HG03457 (cell line): ENCODE data around the gene KCTD3.

Source experiments
- ATAC-seq: cut with Tn5 transposase; IDR thresholded peaks from one replicate; pipeline ENCODE4 v1.9.1; 2021; ENCODE audit warnings: moderate number of reproducible peaks; ENCODE audit not compliant: unreplicated experiment

Gene KCTD3

GRCh38 chr1:215650446-215651149 lies 83.5 kb downstream of the KCTD3 start:
- no peak for ATAC-seq

DNA sequence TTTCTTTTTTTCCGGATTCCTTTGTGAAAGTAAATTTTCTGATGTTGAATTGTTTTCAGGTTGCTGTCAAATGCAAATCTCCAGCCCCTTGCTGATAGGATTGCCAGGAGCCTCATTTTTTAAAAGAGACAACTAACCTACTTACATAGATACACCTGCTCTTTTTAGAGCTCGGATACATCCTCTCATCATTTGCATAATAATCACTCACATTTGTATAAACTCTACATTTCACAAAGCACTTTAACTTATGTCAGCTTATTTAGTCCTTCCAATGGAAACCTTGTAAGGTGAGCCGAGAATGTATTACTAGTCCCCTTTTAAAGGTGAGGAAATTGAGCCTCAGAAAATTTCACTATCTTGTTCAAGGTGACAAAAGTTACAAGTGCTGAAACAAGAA lies 84.8 kb downstream of the KCTD3 start:
- ATAC-seq = no peak

- ATAC-seq = no peak
These were observed 85.3 kb downstream of the KCTD3 start for GRCh38 chr1:215652371-215652770.

GRCh38 chr1:215657047-215657446 lies 89.9 kb downstream of the KCTD3 start:
- ATAC-seq = no peak

DNA sequence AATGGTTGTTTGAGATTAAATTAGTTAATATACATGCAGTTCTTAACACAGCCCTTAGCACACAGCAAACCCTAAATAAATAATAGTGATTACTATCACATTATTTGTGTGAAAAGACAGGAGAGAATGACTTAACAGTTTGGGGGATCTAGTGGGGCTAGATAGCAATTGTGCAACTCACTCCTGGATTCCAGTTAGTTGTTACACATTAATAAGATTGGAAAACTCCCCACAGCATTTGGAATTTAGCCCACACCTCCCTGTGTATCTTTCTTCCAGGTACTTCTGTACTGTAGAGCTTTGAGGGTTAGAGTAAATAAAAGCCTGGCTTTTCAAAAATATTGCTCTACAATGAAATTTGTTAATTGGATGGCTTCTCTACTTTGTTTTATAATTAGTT lies 93.2 kb downstream of the KCTD3 start:
- ATAC-seq = no peak

DNA sequence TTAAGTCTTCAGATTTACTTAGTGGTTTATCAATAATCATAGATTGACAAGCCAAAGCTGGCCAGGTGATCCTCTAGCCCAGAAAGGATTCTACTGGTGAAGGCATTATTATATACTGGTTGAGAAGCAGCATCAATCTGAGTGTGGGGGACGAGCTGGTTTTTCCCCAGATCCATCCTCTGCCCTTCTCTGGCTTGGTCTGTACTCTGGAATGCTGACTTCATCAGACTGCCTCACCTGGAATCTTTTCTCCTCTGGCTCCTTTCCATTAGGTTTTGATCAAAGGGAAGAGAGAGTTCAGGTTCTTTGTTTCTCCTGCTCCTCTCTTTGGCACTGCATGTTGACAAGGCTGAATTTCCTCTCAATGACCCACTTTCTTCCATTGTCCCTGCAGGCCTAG lies 93.9 kb downstream of the KCTD3 start:
- ATAC-seq = no peak

DNA sequence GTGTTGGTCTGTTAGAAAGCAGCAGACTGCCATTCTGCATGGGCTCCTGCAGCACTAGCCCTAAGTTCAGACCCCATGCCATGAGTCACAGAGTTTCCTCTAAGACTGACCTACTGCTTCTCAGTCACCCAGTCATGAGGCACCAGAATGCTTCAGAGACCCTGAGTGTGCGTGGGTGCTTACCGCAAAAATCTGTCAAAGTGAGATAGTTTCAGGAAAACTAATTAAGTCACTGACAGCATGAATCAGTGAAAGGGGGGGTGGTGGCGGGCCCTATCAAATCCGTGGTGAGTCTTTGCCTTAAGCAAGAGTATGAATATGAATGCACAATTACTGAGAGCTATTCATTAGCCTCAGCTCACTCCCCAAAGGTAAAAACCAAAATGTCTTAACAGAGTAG lies 98.1 kb downstream of the KCTD3 start:
- ATAC-seq = no peak

GRCh38 chr1:215667761-215668160 lies 100.7 kb downstream of the KCTD3 start:
- ATAC-seq = no peak

DNA sequence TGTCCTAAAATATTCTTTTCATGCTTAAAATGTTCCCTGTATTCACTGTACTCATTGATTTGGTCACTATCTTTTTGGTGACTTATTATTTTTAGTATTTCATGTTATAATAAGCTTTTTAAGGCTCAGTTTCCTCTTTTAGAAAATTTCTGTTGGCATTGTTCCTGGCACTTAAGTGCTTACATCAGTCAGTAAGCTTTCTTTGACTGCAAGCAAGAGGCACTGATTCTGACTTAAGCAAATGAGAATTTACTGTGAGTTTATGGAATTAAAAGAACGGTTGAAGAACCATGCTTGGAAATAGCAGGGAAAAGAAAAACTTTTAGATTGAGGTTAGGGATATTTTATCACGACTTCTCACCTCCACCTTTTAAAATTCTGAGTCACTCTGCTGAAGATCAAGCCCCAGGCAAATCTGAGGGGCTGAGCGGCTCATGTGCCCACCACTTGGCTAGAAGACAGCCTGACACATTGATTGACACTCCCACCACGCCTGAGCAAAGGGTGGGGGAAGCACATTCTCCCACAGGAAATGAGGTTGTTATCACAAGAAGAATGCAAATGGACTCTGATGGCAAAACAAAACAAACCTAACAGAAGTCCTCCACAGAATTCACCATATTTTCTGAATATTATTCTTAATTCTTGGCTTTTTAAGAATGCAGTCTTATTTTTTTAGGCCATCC lies 102.8 kb downstream of the KCTD3 start:
- ATAC-seq = no peak
